Measurements from ENCODE around the gene CDH13. TPM values are rescaled to one million over a fixed set of nuclear protein-coding genes. Genes with fewer than 3 reads are reported as not detected.

Gene CDH13
- total RNA-seq, 1 donor from 2014 or later, result 2.0 TPM

DNA sequence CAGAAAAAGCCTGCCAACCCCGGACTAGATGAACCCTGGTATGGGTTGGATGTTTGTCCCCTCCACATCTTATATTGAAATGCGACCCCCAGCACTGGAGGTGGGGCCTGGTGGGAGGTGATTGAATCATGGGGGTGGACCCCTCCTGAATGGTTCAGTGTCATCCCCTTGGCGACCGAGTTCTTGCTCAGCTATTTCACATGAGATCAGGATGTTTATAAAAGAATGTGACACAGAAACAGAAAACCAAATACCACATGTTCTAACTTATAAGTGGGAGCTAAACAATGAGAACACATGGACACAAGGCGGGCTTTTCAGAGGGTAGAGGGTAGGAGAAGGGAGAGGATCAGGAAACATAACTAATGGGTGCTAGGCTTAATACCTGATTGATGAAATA, 605.0 kb downstream of the CDH13 start:
- DNase-seq (ENCODE audit: low spot score), result no peak

DNA sequence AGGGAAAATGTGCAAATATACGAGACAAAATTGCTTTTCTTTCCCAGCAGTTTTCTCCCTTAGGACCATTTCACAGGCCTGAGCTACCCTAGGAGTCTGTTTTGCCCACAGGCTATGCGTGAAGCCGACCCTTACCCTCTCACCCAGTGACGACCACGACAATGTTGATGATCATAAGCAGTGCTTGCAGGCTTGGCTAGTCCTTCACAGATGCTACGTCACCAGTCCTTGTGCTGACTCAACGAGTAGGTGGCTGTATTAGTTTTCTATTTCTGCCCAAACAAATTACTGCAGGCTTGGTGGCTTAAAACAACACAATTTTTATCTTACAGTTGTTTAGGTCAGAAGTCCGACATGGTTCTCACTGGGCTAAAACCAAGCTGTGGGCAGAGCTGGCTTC, 606.4 kb downstream of the CDH13 start:
- no peak for DNase-seq (ENCODE audit: low spot score)

DNA sequence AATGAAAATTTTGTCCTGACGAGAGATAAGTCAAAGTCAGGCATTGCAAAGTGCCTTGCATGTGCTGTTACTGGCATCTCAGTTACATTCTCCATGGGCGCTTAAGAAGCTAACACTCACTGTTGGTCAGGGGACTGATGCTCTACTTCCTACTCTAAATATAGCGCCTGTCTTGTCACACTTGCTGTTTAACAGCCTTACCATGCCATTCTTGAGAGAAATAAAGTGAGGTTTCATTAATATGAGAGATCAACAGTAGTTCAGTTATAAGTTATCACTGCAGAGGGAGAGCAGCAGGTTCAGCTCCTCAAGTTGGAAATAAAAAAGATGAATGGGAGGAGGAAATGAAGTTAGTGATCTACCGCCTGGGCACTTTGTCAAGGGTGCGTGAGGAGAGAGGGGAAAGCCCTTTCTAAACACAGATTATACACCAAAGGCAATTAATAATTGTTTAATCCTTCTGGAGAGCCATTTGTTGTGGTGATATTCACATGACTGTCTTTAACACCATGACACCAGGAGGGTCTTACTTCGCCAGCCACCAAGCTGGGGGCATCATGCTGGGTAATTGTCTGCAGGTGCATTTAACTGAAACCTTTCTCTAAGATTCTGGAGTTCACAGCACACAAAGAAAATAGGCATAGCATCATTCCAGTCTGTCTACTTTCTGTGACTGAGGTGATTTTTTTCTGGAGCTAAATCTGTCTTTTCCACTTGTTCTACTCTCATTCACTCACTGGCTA, 612.4 kb downstream of the CDH13 start:
- DNase-seq (ENCODE audit: low spot score), result no peak

DNA sequence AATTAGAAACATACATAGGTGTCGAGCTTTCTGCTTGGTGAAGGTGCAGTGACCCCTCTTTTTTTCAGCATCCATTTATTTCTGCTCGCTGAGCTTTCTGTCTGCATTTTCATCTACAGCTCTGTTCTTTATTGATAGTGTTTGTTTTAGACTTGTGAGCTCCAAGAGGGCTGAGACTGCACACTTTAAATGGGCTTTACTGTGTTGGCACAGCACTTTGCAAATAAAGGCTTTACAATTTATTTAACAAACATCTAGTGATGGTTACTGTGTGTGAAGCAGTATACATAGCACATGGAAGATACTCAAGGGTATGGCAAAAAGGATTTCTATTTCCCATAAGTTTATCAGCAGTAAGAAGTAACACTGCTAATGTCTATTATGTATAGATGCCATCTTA, 617.3 kb downstream of the CDH13 start:
- no peak for DNase-seq (ENCODE audit: low spot score)

DNA sequence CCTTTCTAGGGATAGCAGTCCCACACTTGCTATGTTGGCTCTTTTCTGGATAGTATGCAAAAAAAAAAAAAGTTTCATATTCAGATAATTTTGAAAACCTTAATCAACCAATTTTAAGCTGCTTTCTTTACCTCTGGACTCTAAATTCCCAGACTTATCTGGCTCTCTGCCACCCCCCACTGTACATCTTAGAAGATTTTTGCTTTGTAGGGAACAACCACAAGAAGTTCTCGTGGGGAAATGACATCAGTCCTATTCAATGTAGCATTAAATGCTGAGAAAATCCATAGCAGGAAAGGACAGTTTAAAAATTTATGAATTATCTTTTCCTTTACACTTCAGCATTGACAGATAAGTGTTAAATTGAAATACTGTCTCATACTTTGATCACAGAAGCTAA, 618.3 kb downstream of the CDH13 start:
- no peak for DNase-seq (ENCODE audit: low spot score)

DNA sequence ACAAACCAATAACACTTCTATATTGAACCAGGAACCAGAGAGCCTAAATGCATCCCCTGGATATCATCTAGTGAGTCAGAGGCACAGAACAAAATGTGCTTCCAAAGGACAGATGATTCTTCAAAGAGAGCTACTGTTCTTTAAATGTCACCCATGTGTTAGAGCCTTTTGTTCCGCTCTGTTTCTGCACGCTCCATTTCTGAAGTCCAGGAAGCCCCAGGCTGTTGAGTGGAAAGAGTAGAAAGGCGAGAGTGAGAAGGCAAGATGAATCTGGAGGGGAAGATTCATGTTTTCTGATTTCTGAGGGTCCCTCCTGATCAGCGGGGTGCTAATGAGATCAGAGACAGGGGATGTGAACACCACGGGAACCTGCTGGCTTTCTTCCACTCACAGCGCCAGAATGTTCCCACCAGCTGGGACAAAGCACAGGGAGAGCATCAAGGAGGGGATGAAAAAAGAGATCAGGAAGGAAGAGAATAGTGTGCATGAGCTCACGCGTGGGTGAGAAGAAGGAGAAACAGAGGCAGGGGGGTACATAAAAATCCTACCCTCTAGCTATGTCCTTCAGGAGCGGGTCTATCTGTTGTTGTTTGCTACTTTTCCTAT, 621.1 kb downstream of the CDH13 start:
- DNase-seq (ENCODE audit: low spot score), result no peak

DNA sequence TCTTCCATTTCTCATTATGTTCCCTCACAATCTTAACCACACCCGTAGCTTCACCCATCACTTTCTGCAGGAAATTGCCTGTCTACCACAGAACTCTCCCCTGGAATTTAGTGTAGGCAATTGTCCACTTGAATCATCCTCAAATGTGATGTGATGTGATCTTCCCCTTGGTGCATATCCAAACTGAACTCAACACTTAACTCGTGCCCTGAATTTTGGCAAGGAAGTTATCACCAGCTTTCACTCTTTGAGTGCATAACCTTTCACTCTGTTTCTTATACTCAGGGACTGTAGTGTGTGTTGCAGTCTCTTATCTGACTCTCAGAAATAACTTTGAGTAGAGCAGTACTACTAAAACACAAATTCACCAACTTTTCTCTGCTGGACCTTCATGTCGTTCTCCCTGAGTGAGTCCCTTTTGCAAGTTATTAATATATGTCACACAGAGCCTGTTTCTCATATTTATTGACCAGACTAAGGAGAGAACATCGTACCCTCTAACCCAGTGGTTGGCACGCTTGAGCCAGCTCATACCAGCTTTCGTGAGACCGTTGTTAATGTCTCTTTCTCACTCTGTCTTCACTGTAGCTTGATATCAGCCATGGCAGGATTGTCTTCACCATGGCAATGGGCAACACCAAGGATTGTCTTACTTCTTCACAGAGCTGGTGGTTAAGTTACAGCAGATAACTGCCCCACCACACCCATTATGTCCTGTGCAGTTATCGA, 622.1 kb downstream of the CDH13 start:
- no peak for DNase-seq (ENCODE audit: low spot score)

DNA sequence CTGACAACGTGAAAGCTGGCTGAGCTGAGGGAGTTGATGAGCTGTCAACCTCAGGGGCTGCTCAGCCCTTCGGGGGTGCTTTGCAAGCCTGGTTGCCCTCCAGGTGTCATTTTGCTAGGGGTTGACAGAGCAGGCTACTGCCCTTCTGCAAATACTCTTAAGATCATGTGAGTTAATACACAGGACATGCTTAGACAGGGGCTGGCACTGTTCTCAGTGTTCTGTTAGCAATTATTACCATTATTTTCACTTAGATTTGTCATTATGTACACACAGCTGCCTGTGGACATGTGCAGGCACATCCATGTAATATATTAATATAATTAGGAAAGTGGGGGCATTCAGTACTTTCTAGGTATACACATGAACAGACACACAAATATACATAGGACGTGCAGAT, 626.8 kb downstream of the CDH13 start:
- no peak for DNase-seq (ENCODE audit: low spot score)

DNA sequence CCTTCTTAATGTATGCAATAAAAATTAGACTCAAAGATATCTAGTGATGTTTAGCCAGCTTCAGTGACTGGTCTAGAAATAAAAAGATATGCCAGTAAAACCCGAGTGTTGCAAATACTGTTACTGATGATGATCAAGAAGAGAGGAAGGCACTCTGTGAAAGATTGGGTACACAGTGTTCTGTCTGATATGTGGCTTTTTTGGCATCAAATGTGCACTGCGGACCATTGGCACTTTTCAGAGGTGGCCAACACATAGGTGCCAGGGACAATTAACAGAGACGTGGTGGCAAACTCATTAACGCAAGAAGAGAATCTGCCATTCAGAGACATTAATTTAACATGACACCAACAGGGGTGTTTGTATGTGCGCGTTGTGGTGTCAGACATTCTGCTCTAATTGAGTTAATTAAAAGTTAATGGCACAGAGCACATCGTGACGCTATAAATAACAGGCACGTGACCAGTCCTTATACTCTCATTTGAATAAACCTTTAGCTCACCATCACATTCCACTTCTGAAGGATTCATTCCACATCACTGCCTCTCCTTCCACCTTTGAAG, 631.7 kb downstream of the CDH13 start:
- DNase-seq (ENCODE audit: low spot score), result no peak

DNA sequence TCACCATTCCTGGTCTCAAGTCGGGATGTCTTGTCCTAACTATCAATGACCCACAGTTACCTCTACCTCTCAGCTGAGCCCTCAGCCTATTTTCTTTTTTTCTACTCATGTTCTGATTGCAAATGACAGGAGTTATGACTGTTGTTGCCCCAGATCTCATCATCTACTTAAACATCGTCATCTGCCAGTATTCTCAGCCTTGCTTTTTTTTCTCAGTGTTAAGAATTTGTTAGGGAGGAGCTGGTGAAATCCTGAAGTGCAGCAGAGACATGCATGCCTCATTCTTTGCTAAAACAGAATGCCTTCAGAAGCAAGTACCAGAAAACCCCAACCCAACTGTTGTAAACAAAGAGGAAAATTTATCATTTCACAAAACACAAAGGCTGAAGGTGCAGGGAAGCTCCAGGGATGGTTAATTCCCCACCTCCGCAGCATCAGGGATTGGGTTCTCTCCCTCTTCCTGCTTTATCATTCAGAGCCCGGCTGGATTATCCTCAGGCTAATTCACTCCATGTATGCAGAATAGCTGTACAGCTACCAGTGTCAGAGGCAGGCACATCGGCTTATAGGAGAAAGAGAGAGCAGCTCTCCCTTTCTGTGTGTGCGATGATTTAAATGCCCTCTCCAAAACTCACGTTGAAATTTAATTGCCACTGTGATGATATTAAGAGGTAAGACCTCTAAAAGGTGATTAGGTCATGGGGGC, 640.2 kb downstream of the CDH13 start:
- DNase-seq (ENCODE audit: low spot score), result no peak

DNA sequence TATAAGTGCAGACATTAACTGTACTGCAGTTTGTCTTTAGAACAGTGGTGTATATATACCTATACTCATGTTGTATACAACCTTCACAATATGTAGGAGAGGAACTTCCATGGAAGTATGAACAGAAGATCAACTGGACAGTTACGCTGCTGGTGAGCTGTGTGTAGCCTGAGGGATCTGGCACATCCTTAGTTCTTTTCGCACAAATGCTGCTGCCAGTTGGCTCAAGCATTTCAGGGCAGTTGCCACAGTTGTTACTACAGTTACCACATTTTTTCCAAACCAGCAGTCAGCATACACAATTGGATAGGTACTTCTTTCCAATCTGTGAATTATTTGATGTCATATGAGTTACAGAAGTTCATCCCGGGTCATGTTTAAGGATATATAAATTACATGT, 641.4 kb downstream of the CDH13 start:
- no peak for DNase-seq (ENCODE audit: low spot score)

DNA sequence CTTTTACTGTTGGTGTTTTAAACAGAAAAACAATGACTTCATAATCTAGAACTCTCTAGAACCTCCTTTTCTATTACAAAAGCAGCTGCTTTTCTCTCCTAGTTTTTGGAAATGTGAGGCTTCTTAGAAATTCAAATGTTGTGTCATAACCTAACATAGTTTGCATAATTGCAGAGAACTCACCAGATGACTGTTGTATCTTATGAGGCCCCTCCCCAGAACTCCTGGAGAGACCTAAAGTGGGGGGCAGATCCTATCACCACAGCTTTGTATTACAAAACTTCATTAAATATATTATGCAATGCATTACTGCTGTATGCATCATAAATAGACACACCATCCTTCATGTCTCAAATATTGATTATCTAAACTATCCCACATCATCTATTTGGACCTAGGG, 642.3 kb downstream of the CDH13 start:
- no peak for DNase-seq (ENCODE audit: low spot score)

DNA sequence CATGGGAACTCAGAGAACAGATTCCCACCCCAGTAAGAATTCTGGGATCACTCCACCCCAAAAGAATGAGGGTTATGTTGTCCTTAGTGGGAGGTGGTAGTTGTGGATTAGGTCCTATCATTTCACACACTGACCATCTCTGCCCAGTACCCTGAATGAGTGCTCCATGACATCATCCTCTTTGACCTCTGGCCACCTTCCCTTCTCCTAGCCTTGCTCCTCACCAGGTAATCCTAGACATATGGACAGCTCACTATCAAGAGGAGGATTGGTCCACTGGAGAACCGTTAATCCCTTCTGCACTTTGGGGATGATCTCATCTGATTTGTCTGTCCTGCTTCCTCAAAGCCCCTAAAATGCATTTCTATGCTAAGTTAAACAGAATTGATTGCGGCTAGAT, 642.8 kb downstream of the CDH13 start:
- no peak for DNase-seq (ENCODE audit: low spot score)

DNA sequence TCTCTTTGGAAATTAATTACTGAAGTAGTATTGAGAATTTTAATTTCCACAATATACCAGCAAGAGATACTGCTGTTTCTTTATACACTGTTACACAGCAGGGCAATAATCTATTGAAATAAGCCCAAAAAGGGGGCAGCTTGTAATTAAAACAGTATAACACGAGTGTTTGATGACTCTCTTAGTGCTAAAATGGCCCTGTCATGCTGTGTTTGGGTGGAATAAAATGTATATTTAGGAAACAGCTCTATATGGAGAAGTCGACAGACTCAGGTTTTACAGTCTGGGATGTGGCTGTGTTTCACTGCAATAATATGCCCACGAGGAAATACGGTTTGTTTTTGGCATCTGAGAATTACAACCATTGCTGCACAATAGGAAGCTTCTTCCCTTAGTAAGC, 643.3 kb downstream of the CDH13 start:
- no peak for DNase-seq (ENCODE audit: low spot score)

DNA sequence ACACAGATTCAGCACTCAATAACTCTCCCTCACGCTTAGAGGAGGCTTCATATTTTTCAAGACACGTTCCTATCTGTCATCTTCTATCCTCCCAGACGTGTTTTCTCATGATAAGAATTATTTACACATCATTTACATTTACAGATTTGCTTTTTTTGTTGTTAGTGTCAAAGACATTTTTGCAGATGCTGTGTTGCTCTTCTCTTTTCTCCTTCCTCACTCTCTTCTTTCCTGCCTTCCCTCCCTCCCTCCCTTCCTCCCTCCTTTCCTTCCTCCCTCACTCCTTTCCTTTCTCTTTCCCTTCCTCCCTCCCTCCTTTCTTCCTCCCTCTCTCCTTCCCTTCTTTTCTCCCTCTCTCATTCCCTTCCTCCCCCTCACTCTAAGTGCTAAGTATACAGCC, 643.9 kb downstream of the CDH13 start:
- no peak for DNase-seq (ENCODE audit: low spot score)

DNA sequence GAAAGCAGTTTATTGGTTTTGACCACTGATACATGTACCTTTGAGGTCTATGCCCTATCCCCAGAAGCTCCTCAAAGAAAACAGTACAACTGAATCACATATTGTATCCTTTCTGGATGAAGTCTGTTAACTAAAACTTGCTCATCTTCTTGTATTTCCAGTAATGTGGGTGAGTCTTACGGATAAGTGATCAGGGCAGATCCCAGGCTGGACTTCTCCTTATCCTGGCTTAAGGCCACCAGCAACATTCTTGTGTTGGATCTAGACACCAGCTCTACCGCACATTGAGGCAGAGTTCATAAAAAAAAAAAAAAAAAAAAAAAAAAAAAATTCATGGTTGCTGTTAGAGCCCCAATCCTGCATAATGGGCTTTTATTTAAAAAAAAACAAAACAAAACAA, 644.4 kb downstream of the CDH13 start:
- DNase-seq (ENCODE audit: low spot score), result no peak

DNA sequence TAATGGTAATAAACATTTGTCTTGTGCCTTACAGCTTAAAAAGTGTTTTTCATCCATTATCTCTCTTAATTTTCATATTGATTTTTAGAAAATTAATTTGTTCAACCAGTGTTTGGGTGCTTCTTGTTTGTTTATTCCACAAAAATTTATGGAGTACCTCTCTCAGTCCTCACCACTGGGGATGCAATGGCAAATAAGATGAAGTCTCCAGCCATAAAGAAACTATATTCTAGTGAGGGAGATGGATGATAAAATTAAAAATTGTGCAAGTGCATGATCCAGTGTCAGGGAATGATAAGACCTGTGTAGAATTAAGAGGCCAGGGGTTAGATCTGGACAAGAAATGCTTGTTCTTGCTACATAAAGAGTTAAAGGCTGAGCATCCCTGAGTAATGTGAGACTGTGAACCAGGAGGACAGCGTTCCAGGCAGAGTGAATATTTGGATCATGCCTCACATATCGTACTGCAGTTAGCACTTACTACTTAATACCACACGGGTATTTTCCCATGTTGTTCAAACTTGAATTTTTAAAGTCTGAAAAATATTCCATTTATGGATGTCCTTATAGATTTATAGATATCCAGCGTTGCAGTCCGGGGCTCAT, 645.3 kb downstream of the CDH13 start:
- no peak for DNase-seq (ENCODE audit: low spot score)

DNA sequence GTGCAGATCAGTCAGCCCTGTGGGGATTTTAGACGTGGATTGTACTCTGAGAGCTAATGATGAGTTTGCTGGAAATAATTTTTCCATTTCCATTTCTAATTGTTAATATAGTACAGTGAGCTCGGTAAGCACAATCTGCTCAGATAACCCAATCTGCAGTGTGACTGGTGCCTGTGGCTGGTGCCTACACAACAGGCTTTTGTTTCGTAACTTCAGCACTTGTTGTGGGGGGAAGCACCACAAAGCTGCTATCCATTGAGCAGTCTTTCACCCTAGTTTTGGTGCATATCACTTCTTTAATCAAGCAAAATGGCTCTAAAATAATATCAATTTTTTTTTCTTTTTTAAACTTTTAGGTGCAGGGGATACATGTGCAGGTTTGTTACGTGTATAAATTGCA, 646.1 kb downstream of the CDH13 start:
- no peak for DNase-seq (ENCODE audit: low spot score)

DNA sequence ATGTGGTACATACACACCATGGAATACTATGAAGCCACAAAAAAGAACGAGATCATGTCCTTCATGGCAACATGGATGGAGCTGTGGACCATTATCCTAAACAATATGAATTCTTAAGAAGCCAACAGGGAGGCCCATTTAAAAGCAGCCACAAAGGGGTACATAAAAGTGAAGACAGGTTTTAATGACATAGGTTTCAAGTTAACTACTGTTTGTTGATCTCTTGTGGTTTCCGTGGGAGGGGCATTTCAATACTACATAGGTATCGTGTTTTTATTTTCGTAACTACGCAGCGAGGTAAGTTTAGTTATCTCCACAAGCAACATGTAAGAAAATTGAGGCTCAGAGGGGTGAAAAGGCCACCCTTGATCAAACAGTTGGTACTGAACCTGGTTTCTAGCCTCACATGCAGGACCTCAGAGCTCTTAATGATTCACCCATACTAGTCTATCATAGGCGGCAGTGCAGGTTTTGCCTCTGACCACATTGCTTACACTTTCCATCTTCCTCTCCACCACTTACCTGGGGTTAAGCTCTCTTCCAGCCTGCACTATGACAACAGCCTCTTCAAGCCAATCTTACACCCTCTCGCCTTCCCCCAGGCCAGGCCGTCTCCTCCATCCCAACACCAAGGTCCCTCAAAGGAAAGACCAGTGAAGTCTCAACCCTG, 646.9 kb downstream of the CDH13 start:
- no peak for DNase-seq (ENCODE audit: low spot score)

DNA sequence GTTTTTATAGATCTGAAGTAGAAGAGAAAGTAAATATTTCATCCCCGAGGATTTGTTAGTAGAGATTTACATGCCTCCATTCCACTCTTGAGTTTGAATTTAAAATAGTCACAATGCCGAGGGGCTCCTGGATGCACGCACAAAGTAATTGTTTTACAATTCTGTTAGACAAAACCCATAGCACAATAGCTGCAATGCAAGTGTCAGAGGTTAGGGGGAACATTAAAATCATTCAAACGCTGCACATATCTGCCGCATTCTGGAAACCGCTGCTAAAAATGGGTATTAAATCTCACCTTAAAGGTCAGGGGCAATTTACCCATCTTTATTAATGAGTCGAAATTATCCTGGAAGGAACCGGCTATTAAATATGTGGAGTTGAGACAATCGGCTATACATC, 652.5 kb downstream of the CDH13 start:
- no peak for DNase-seq (ENCODE audit: low spot score)

DNA sequence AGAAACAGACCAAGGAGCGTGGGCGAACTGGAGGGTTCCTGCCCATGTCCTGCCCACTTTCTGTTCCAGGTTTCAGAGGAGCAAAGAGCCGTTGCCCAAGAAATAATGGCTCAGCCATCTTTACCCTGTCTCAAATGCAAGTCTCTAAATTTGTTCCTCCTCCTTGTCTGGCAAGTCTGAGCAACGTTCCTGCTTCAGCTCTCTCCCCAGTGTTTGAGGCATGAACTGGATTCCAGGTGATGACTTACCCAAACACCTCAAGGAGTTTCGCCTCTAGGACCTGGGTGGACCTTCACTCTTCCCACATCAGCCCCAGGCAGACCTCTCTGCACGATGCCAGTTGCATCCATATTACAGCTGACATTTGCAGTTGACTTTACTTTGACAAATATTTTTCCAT, 659.2 kb downstream of the CDH13 start:
- DNase-seq (ENCODE audit: low spot score), result no peak

Measured in mucosa of gallbladder (tissue), 1 donor.